Stimulated activated CD4-positive, alpha-beta T cell treated with anti-CD3 and anti-CD28 coated beads, Interleukin-2, amount 100 ng/mL, for 4 hours (primary cell): ENCODE measurements around the gene SLC39A2.
A peak's percentile ranks its signal among the peaks of the same experiment; 100 is the strongest.
"Not testable (repeated sequence)": the region's sequence is repeated elsewhere in the genome, so short reads cannot be mapped to it uniquely, and the experiment has no call there.

Source experiments
- DNase-seq: peaks from one replicate; pipeline ENCODE4 v3.0.0-alpha.2; 2020; ENCODE audit warnings: low read depth

SLC39A2 gene

DNA sequence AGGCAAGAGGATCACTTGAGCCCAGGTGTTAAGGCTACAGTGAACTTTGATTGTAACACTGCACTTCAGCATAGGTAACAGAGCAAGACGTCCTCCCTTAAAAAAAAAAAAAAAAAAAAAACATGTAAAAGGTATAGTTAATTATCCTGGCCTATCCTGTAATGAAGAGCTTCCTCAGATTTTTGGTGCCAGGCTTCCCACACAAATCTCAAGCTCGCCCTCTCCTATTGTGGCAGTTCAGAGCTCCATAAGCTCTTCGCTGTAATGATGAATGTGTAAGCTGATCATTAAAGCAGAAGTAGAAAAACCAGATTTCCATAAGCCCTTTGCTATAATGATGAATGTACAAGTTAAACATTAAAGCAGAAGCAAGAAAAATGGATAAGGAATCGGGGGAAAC lies 2.0 kb upstream of the SLC39A2 start:
- no peak for DNase-seq

DNA sequence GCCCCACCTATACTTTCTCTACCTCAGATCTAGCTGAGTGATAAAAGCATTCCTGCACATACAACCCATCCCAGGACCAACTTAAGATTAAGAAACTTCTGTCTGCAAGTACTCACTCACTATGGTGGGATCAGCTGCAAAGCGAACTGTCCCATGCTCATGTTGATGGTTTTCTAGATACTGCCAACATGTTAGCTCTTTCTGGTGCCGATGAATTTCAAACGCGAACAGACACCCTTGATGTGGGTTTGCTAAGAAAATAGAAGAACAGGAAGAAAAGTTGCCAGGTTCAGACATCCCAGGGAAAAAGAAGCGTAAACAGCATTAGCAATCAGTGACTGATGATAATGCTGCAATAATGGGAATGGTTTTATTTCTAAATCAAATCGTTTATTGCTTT lies 1.5 kb upstream of the SLC39A2 start:
- no peak for DNase-seq

DNA sequence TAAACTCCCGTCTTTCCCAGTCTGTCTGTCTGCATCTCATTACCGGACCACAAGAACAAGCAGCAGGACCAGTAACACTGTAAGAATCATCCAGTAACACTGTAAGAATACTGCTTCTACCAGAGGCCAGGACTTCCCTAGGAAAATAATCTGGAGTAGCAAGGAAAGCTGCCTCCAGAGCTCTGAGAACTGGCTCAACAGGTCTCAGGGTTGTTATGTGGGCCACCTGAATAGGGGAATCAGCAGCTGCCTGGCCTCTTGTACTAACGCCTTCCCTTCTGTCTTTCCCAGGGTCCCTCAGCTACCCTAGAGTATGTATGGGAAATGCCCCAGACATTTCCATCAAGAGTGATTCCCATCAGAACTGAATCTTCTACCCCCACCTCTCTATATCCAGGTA lies 954 bp upstream of the SLC39A2 start:
- no peak for DNase-seq

DNA sequence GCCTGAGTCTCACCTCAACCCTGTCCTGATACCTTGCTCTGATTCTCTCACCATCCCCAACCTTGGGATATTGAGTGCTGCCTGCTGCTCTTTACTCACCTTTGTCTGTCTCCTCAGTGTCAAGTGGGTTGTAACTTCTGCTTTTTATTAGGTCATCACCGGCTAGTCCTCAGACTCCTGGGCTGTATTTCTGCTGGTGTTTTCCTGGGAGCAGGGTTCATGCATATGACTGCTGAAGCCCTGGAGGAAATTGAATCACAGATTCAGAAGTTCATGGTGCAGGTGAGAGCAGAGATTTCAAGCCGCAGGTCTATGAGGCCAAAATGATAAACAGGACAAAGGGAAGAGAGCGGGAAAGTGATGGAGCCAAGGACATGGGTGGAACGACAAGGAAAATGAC lies 498 bp downstream of the SLC39A2 start:
- DNase-seq, result no peak

DNA sequence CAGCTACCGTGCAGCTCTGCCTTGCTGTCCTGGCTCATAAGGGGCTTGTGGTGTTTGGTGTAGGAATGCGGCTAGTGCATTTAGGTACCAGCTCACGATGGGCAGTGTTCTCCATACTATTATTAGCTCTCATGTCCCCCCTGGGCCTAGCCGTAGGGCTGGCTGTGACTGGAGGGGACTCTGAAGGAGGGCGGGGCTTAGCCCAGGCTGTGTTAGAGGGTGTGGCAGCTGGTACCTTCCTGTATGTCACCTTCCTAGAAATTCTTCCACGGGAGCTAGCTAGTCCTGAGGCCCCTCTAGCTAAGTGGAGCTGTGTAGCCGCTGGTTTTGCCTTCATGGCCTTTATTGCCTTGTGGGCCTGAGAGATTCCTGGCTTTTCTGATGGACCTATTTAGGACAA lies 2.1 kb downstream of the SLC39A2 start:
- no peak for DNase-seq

DNA sequence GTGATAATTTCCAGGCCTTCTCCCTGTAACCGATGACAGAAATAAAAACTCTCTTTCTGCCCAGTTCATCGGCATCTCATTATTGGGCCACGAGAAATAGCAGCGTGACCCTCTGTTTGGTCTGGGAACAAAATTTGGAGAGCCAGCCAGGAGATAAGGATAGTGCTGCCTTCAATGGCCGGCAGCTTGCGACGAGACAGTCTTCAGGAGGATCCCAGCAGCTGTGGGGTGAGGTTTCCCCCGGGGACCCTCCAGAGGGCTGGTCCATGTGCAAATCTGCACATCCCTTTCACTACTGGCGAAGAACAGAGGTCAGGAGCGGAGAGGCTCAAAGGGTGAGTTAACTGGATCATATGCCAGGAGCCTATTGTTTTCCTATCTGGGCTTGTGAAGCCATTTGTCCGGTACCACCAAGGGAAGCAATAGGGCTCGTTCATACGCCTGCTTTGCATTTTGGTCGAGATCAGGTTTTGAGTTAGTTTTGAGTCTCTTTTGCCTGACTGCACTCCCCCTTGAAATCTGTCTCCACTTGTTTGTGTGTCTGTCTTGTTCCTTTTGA lies 4.8 kb downstream of the SLC39A2 start:
- DNase-seq, result no peak

DNA sequence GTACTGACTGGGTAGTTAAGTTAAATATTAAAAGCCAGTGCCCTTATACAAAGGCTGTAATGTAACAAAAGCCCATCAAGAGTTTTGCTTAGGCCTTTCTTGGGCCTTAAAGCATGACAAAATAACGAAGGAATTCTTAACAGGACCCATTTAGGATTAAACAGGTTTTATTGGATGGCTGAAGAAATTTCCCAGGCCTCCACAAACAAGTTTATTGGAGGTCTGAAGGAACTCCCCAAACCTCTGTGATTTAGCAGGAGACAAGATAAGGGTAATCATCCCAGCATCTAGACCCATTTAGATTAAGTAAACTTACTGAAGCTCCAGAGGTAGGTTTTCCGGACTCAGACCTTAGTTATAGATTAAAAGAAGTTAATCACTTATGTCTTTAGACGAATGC lies 10.6 kb downstream of the SLC39A2 start:
- not testable (repeated sequence) for DNase-seq

DNA sequence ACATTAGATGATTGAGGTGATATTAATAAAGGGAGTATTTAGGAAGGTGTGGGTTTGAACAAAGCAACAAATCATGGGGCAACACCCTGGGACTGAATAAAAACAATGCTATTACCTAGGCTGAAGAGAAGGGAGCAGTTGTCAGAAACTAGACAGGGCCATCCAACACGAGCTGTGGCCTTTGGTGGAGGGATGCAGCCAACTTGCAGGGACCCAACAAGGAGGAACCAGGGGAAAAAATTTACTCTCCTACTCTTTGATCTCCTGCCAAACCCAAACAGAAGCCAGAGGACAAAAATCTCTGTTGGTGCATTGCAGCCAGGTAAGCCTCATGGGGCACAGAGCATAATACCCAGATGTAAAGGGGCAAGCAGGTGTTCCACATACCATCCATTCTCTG lies 12.0 kb downstream of the SLC39A2 start:
- no peak for DNase-seq

DNA sequence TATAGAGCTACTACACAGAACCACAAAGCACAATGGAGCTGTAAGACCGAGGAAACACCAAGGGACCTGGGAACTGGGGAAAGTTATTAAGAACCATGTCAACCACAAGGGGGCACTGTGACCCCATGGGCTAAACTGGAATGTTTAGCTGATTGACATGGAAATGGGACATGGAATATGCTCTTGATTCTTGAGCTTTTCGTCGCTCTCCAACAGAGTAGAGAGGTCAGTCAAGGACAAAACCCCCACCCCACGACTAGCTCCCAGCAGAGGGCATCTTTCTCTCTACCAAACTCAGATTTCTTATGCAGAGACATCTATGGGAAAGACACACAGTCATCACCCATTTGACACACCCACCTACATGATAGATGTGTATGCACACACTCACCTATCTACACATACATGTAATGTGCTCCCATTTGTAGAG lies 15.7 kb downstream of the SLC39A2 start:
- DNase-seq, result peak; percentile 65

DNA sequence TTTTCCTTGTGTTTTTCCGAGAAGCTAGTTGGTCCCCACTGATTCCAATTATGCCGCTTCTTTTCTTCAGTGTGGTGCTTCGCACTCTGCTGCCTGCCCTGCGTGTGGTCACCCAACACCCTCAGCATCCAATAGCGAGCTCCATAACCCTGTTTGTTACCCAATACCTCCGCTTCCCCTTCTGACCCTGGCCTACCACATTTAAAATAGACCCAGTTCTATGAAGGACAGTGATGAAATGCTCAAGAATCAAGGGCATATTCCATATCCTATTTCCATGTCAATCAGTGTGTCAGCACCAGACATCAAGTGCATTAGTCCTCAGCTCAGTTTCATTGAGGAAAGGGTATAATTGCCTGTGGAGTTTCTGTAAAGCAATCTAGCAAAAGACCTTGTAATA lies 16.2 kb downstream of the SLC39A2 start:
- DNase-seq, result no peak

DNA sequence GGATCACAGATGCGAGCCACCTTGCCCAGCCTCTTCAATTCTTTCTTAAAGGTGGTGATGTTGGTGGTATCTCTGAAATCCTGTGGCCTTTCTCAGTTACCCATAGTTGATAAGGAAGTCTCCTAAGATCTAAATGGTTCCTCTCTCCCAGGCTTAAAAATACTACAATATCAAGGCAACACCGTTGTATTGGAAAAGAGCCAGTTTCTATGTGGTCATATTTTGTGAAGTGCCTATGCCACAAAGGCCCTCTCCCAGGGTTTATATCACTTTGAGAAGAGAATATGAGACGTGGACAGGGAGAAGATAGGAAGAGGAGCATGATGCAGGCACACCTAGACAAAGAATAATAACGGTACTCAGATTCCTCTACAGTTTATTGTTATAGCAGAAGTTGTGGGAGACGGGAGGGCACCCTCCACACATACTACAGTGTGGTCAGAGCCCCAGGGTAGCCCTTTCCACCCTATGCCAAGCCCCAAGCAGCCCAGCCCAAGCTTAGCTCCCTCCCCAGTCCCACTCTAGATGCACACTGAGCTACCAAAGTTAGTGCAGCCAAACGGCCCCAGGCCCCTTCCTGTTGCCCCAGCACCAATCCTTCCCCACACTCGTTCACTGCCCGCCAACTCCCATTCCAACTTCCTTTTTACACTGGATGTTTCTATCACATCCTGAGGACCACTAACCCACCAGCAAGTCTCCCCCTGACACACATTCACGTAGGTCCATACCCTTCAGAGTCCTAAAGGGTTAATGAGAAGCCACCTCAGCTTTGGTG lies 17.5 kb downstream of the SLC39A2 start:
- DNase-seq, result no peak

DNA sequence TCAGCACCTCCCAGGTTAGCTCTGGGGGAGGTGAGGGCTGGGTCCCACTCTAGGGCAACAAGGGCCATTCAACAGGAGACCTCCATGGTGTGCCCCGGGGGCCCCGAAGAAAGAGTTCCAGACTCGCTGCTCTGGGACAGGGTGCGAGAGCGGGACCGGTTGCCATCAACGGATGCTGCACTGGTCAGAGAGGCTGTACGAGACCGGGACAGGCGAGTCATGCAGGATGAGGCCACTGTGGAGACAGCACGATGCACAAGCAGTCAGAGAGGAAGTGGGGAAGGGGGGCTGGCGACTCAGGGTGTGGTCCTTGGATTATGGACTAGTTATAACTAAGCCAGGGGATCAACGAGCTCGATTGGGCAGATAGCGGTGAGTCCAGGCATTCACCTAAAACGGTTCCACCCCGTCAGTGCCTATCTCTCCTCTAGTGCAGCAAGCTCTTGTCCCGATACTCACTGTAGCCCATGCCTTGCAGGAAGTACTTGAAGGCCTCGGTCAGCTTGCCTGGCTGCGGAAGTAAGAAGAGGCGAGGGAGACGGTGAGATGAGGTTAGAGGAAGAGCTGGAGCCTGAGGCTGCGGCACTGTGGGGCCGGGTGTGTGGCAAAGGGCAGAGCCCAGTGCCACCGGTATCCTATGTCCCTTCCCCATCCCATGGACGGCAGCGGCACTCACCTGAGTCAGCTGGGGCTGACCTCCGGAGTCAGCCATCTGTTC lies 18.6 kb downstream of the SLC39A2 start:
- DNase-seq, result no peak

DNA sequence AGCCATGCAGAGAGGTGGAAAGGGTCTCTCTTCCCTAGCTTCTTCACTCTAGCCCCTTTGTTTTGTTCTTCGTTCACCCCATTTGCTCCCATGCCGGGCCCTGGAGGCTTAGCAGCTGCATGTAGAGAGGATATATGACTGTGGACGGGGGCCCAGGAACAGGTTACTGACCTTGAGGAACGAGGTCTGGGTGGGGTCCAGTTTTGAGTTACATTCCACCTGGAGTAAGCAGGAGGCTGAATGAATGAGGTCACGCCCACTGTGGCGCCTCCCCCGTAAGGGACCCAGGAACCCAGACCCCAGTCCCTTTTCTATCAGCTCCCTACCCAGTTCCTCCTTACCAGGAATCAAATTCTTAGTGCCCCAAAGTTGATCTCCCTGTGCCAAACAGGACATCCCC lies 19.2 kb downstream of the SLC39A2 start:
- no peak for DNase-seq

DNA sequence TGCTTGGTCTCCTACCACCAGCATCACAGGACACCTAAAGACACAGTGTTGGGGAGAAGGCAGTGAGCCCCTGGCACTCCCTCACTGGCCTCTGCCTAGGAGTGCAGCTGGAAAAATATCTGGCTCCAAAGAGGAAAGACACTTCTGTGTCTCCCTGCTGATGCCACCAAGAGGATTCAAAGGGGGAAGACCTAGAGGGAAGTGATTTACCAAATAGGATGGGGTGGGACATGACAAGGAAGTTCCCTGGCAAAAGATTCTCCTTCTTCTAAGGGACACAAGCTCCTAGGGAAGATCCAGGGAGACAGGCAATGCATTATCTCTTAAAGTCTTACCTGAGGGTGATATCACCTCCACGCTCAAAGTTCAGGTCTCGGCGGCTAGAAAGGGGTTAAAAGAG lies 19.7 kb downstream of the SLC39A2 start:
- DNase-seq, result no peak

DNA sequence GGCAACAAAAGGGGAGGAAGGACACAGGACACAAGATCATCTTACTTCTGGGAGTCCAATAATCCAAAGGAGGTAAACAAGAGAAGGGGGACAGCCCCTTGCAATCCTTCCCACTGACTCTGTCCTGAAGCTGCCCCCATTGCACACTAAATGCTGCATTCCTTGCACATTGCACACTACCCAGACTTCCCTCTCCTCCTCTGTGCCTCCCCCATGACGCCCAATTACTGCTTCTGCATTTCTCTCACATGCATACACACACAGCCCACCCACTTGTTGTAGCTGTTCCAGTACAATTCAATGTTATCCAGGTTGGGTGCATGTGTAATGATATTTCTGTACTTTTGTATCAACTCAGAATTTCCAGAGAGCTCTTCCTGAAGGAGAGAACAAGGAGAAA lies 20.3 kb downstream of the SLC39A2 start:
- no peak for DNase-seq

DNA sequence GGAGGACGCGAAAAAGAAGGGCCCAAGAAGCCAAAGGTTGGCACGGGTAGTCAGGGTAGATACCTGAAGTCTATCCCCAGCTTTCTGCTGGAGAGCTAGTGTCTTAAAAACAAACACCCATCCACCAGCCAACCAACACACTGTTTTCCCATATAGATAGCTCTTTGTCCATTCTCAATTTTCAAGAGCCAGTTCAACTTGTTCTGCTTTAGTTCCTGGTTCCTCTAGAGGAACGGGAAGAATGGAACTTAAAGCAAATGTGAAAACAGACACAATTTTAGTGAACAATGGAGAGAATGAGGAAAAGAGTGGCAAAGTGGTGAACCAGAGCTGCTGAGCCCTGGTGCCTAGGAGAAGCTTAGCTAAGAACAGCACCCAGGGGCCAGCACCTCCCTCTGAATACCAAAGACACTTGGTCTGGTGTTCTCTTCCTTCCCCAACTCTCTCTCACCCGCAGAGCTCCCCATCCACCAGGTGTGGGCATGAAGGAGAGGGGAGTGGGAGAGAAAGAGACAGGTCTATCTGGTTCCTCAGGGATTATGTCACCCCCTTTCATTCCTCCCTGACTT lies 22.0 kb downstream of the SLC39A2 start:
- DNase-seq, result no peak

DNA sequence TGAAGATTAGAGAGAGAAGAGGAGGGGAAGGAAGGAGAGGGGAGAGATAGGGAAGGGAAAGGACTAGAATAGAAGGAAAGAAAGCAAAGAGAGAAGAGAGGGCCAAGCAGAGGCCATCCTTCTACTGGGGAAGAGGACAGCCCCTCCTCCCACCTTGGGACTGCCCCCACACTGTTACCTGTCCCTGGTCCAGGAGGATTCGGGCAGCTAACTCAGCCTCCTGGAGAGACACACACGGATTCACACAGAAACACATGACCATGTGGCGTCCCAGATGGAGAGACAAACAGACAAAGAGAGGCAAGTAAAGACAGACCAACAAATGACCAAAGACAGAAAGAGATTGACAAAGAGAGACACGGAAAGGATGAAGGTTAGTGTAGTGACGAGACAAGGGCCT lies 23.6 kb downstream of the SLC39A2 start:
- DNase-seq, result no peak

DNA sequence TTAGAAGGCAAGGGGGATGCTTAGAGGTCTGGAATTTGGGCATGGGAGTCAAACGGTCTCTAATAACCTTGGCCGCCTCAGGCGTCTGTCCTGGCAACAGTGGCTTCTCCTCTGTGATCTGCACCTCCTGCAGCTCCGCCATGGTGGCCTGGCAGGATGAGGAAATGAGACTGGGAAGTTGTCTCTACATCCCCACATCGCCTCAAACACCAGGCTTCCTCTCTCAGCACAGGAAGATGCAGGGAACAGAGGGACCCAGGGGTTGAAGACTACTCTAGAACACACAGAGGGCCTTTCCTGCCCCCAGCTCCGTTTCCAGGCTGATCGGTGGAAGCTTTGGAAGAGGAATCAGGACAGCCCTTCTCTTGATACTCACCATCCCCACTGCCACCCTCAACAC lies 24.1 kb downstream of the SLC39A2 start:
- DNase-seq, result no peak

DNA sequence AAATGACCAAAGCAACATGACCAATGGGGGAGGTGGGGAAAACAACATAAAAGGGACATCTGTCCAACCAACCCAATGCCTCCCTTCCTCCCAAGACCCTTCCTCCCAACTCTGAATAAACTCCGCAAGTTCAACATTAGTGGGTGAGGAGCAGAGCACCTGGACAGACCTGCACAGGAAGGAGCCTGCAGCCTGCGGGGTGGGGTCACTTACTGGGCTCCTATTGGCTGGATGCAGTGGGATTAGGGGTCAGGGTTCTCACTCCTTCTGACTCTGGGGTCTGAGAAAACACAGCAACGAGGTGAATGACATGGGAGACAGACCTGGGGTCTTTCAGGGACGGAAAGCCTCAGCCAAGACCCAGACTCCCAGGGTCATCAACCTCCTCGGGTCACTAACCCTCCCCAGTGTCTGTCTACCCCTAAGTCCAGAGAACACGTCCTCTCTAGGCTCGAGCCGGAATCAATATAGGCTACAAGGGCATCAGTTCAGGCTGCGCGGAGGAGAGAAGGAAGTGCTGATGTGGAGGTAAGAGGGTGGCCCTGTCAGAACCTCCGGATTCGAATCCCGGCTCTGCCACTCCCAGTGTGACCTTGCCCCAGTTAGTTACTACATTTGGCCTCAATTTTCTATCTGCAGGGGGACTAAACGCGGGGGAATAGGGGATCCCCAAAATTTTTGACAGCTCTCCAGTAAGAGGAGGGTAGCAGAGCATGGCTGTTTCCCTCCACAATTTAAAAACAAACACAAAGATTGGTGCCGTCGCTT lies 24.9 kb downstream of the SLC39A2 start:
- no peak for DNase-seq

DNA sequence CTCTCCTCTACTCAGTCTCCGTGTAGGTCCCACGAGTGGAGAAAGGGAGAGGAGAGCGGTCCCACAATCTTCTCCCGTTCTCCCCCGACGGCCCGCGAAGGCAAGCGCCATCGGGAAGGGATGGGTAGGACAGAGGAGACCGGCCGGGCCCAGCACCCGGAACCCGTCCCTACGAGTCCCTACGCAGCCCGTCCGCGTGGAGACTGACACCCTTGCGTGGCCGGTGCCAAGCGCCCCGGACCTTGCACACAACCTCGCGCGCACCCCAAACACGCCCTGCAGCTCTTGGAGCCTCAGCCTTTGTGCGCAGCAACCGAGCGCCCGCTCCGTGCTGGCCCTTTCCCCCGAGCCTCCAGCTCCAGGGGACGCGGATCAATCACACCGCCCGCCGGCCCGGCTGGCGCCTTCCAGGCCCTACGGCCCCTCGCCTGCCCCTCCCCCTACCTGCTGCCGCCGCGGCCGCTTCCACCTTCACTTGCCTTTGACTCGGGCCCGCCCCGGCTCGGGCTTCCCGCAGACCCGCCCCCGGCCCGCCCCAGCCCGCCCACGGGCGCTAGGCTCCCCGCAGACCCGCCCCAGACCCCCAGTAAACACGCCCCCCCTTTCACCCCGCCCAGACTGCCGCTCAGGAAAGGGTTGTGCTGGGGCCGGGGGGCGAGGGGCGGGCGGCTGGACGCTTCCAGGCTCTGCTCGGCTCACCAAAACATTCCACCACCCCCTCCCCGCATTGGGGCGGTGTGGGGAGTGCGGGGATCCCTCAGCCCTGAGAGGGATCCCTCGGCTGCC lies 25.7 kb downstream of the SLC39A2 start, which contains the start of gene NDRG2:
NDRG2 (minus strand) TSS at position 477 of the 786 bp plus-strand sequence. CDS start 1,746 bp downstream, outside the sequence.
- peak; percentile 68 for DNase-seq
